Measurements from ENCODE around the gene IAPP.
"Not testable (repeated sequence)": the region's sequence is repeated elsewhere in the genome, so short reads cannot be mapped to it uniquely, and the experiment has no call there.

Gene IAPP

DNA sequence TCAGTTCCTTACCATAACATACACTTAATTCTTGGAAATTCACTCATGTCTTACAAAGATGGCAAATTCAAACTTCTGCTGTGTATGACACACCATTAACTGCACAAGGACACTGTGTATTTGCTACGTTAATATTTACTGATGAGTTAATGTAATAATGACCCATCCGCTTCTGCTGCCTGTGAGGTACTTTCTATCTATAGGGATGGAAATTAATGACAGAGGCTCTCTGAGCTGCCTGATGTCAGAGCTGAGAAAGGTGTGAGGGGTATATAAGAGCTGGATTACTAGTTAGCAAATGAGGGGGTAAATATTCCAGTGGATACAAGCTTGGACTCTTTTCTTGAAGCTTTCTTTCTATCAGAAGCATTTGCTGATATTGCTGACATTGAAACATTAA, at the start of gene IAPP:
Gene IAPP (plus strand): TSS at position 301 of the 400 bp plus-strand sequence. CDS start 450 bp downstream, outside the sequence.
- DNase-seq (ENCODE audit: low read depth, low spot score) = no peak

DNA sequence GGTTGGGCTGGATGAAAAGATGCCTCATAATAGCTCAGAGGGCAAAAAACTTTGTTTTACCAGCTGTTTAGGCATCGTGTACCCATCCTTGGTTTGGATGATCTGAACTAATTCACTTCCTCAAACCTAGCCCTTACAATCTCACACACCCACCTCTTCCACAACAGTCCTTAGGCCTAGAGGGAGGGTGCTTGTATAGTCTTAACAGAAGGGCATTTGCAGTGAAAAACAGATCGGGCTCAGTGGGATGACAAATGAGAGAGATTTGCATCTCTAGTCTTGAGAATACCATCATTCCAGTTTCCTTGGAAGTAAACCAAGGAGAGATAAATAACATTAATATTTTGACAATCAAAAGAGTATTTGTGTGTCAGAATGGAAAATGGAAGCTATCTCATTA, 49.0 kb upstream of the IAPP start:
- DNase-seq (ENCODE audit: low read depth, low spot score) = no peak

DNA sequence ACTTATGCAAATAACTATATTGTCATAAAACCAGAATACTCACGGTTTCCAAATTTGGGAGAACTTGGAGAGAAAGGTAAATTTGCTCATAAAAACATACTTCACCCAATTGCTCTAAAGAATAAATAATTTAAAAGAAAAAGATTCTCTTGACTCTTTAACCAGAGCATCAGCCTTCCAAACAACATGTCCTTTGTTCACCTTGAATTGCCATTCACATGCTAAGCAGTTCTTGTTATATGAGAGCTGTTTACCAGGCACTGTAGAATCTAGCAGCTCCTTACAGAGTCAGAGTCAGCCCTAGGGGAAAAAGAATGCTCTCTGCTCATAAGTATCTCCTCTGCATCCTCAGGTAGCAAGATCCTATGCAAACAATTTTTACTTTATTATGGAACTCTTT, 48.2 kb upstream of the IAPP start:
- no peak for DNase-seq (ENCODE audit: low read depth, low spot score)

DNA sequence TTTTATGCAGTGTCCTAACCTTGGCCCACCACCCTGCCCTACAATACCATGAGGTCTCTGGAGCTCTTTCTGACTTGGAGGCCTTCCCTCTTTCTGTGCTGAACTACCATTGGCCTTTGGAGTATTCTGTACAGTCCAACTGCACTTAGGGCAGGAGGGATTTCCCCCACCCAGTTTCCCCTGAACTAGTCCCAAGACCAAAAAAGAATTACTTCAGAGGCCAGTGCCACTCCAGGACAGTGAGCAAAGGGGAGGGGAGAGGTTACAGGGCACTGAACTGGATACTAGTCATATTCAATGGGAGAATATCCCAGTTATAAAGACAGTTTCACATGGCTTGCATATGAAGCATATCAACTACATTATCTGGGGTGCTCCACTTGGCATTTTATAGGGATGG, 44.1 kb upstream of the IAPP start:
- DNase-seq (ENCODE audit: low read depth, low spot score) = no peak

DNA sequence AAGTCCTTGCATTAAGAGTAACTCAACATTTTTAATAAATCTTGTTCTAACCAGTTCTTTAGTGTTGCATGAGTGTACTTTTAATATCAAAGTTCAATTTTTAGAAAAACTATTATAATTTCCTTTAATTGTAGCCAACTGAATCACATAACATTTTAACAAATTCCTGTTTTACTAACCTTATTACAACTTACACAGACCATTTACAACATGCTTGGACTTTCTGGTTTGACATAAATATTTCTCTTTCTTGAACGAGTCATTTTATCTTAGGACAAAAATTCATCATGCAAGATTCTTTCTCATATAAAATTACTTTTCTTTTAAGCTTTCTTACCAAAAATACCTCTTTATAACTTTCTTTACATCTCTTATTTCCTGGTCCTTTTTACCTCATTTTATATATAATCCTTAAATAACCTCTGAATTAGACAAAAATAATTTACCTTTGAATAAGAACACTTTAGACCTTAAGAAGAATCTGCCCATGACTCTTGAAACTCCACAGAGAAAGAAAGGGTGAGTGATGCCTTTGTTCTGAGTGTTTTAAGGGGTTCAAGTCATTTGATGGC, 41.9 kb upstream of the IAPP start:
- peak; percentile 8 for DNase-seq (ENCODE audit: low read depth, low spot score)

DNA sequence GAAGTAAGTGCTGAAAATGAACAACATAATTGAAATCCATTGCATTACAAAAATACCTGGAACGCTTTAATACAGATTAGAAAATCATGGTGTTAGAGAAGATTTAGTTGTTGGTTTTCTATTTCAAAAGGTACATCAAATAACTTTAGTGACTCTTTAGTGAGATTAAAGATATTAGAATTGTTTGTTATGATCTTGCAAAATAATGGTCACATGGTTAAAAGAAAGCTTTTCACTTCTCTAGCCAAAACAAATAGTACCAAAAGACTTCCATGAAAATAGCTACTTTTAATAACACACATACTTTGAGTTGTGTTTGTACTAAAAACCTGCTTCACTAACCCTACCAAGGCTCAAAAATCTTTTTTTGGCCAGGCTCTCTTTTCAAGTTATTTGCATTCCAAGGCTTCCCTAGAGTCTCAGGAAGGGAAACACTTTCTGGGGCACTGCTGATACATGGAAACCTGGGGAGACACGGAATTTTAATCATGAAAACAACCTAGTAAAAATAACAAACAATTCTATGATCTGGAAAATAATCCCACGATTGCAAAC, 37.9 kb upstream of the IAPP start, which contains the start of gene SLCO1A2:
Gene SLCO1A2 (minus strand): TSS at position 147 of the 555 bp plus-strand sequence. CDS start 270 bp downstream, outside the sequence.
- no peak for DNase-seq (ENCODE audit: low read depth, low spot score)

DNA sequence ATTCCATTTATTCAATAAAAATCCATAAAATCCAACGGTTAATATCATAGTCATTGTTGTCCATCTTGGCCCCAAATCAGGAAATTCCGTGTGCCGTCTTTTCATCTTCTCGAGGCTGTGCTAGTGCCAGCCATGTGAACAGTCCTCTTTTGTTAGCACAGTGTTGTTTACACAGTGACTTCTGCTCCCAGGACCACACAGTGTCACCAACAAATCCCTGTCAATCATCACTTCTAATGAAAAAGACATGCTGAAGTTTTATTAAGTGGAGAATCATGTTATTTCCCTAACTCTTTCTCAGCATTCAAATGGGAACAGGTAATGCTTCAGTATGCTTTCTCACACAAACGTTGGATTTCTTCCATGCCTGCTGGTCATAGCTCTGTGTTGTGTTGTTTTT, 36.0 kb upstream of the IAPP start:
- no peak for DNase-seq (ENCODE audit: low read depth, low spot score)

DNA sequence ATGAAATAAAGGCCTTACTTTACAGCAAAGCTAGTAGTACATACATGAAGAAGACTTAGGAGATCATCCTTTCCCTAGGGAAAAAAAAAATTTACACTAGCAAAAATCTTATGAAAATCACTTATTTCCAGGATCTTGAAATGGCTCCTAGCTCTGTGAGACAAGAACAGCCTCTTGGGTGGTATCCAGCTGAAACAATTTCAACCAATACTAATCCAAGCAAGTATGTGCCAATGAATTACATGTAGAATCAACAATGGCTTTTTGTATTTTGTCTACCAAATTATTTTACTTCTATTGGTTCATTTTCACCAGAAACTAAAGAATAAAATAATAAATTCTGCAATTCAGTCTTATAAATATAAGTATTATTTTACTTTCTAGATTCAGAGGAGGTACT, 35.2 kb upstream of the IAPP start:
- DNase-seq (ENCODE audit: low read depth, low spot score) = no peak

DNA sequence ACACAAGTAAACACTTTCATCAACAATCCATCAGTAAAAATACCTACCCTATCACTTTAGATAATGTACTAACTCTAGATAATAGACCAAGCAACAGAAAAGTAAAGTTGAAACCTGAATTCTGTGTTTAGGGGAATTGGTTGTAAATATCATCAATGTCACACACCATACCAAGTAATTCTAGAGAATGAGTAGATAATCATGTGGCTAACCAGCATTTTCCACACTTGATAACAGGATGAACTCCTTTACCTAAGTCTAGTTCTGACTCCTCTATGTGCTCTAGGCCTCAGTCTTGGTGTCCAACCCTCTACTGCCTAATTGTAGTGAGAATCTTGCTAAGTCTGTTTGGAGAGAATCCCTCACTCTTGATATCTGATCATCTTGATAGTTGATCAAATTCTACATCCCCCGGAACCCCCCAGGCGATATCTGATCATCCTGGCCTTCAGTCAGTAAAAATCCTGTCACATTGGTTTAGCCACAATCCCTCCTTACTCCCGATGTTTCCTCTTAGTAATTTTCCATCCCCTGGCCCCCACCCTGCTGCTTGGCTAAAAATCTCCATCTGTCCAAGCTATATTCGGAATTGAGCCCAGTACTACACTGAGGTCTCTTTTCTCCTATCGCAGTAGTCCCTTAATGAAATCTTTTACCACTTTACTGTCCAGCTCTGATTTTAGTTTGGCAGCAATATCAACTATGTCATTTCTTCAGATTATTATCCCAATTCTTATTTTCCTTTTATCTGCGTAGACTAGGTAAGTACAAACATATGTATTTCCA, 34.5 kb upstream of the IAPP start:
- no peak for DNase-seq (ENCODE audit: low read depth, low spot score)

DNA sequence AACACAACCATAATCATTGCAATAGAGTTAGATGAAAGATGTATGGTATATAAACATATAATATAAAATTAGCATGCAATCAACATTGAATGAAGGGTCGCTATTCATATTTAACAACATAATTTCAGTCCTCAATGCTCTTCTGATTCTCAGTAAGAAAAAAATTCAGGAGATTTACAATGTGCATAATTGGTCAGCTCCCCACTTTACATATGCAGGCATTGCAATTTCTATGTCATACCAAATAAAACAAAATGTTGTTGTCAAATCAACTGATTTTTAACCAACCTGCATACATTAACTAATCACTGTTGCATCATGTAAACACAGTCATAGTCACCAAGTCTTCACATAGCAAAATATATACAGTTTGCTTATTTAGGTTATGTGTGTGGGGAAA, 32.8 kb upstream of the IAPP start:
- DNase-seq (ENCODE audit: low read depth, low spot score) = no peak

DNA sequence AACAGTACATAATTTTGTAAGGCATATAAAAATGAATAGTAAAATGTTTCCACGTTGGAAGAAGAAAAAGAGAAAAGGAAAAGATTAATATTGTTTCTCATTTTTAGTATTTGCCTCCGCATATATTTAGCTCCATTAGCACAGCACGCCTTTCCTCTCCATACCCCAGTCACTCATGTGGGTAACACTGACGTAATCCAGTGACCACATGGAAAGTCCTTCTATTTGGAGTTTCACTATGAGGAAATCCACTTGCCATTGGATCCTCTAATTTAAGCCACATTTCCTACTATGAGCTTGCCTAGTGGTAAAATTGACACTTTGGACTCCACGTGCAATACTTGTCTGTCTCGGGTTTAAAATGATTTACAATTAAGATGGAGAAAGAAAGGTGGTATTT, 32.3 kb upstream of the IAPP start:
- no peak for DNase-seq (ENCODE audit: low read depth, low spot score)

DNA sequence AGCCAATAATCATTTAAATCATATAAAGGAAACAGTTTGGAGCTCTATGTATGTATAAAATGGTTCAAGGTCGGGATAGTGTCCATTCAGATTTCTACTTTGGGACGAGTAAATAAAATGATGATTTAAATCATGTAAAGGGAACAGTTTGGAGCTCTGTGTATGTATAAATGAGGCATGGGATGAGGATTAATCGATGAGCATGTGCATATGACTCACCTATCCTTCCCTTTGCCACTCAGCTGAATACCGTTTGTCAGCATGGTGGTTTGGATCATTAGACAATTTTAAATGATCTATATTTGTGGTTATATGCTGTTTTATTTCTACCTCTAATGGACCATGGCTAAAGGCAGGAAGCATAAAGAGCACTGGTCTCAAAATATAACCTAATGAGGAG, 30.9 kb upstream of the IAPP start:
- no peak for DNase-seq (ENCODE audit: low read depth, low spot score)

DNA sequence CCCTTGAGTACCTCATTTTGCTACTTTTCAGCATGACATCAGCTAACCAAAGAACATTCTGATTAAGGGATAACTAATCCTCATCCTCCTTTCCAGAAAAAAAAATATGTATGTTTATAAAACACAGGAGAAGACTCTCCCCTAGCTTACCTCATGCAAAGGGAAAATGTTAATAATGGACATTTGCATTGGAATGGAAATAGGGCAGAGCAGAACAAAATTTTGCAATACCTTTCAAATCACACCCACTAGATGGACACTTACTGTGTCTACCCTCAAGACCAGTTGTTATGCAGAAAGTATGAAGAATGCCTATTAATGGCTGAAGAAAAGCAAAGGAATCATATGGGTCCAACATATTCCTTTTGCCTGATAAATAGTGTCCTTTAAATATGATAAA, 29.1 kb upstream of the IAPP start:
- DNase-seq (ENCODE audit: low read depth, low spot score) = no peak

DNA sequence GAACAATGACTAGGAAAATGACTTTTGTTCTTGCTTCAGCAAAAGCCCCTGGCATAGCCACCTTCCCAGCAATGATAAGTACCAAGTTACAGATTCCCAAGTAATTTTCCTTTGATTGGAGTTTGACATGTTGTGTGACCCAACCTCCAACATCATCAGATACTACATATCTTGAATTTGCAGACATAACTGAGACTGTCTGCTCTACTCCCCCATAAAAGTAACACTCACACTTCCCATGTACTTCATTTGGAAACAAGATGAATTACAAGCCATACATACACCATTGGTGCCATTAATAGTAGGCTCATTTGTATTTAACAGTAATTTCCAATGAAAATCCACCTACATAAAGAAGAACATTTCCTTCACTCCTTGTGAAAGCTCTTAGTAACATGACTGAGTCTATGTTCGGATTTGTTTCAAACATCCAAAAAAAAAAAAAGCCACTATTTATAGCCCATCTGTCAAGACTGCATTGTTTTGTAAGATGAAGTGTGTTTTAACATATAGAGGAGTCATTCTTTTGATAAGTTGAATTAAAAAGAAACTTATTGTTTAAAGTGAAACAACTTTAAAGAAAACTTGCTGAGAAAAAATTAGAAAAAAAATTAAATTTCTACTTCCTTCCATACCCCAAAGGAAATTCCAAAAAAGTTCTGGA, 26.0 kb upstream of the IAPP start:
- no peak for DNase-seq (ENCODE audit: low read depth, low spot score)

DNA sequence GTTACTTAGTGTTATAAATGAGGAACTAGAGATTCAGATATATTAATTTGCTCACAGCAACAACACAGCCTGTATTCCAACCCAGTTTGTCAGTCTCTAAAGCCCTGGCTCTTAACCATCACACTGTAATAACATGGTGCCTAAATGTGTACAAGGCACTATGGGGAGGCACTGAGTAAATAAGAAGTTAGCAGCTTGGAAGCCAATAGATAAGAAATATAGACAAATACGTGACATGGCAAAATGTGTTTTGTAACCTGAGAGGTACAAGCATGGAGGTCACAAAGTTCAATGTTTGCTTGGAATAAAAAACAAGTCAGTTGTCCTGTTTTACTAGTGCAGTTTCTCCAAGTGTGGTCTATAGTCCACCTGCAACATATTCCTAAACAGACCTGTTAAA, 21.7 kb upstream of the IAPP start:
- DNase-seq (ENCODE audit: low read depth, low spot score) = no peak

DNA sequence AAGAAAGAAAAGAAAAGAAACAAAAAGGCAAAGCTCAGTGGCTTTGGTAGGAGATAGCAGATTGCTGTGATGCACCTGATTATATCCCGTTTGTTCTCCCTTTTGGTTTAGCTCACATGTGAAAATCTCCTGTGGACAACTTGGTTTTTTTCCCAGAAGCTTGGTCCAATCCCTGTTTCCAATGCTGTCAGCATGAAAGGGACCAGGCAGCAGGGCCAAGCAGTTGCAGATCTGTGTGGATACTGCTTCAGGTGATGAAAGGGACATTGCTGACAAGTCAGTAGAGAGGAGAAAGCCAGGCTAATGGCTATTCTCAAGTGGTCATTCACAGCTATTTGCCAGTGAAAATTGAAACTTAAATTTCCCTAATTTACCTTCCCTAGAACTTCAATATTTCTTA, 19.2 kb upstream of the IAPP start:
- DNase-seq (ENCODE audit: low read depth, low spot score) = no peak

DNA sequence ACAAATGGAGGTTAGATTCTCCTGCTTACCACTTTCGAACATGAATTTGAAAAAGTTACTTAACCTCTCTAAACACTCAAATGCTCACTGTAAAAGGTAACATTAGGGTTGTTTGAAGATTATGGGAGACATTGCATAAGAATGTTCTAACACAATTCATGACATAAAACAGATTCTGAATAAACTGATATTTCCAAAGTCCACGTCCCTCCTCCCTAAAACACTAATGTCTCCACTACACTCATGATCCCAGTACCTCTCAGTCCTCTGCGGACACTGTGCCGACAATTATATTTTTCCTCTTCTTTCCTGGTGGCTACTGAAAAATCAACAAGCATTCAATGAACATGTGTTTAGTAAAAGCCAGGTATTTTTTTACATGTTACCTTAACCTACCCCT, 18.8 kb upstream of the IAPP start:
- DNase-seq (ENCODE audit: low read depth, low spot score) = no peak

DNA sequence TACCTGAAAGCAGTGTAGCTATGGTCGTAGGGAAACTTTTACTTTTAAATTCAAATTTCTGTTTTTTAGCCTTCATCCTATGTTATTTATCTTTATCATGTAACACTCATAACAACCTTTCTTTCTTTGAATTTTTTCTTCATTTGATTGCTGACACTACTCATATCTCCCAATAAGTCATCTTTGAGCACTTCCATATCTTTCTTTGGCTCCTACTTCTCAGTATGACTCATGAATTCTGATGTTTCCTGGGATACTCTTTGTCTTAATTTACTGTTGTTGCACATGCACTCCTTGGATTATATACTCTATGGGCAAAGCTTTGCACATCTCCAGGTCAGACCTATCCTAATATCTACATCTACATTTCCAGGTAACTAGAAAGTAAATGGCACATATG, 18.1 kb upstream of the IAPP start:
- DNase-seq (ENCODE audit: low read depth, low spot score) = no peak

DNA sequence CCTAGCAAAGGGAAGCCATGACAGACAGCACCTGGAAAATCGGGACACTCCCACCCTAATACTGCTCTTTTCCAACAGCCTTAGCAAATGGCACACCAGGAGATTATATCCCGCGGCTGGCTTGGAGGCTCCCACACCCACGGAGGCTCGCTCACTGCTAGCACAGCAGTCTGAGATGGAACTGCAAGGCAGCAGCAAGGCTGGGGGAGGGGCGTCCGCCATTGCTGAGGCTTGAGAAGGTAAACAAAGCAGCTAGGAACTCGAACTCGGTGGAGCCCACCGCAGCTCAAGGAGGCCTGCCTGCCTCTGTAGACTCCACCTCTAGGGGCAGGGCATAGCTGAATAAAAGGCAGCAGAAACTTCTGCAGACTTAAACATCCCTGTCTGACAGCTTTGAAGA, 12.1 kb upstream of the IAPP start:
- DNase-seq (ENCODE audit: low read depth, low spot score) = not testable (repeated sequence)

DNA sequence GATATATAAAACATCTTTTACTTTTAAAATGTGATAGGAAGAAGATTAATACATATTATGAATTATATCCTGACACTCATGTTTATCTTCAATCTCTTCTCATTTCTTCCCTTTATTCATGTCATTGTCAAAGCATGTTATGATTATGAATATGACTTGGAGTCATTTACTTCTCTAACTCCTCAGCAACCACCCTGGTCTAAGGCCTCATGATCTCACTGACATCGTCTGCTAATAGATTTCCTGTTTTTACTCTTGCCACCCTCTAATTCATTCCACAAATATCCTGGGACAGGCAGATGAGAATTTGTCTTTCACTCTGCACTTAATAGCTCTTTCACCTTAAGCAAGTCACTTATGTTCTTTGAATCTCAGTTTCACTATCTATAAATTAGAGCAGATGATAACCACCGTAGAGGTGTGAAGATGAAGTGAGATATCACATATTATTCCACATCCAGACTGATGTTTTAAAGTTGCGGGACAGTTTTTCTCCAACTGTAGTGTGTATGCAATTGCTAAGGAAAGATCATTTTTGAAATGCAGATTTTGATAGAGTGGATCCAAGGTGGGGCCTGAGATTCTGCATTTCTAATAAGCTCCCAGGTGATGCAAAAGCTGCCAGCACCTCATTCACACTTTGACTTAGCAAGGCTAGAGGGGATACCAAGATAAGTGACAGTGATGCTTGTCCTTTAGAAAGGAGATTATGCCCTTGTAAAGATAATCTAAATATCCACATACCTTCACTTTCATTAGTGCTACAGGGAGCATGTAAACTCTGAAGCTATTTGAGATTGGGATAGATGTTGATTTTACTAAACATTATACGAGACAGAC, 3.3 kb upstream of the IAPP start:
- no peak for DNase-seq (ENCODE audit: low read depth, low spot score)

DNA sequence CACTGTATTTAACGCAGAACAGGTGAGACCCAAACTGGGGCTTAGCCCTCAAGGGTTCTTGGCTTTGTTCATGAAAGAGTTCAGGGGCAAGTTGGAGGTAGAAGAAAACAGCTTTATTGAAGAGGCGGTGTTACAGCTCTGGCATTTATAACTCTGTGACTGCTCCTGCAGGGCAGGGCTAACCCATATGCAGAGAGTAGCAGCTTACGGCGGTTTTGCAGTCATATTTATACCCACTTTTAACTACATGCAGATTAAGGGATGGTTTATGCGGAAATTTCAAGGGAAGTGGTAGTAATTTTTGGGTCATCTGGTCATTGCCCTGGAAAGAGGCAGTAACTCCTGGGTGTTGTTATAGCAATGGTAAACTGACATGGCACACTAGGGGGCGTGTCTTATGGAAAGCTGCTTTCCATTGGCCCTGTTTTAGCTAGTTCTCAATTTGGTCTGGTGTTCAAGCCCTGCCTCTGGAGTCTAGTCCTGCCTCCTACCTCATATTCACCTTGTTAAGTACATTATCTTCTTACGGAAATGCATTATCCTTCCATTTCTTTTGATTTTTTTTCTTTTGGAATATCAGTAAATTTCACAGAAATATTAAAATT, 1.8 kb upstream of the IAPP start:
- no peak for DNase-seq (ENCODE audit: low read depth, low spot score)
